Muscle of arm (tissue), 14 donors: ENCODE results near the gene ZBTB45. TPM values are rescaled to one million over a fixed set of nuclear protein-coding genes. Genes with fewer than 3 reads are reported as not detected.

ENCODE experiments used
- DNase-seq: peaks from one replicate; pipeline ENCODE4 v3.0.0-alpha.2; 2013
- long read RNA-seq, 11 donors: transcript quantifications; one replicate each; lab custom pipeline, GENCODE V29; 2026
- polyA plus RNA-seq, 12 donors: library from polyadenylated mRNA; unstranded; fragments of 120-200 nt; gene quantifications; one replicate each; pipeline ENCODE4 v1.2.1, GENCODE V29; 2013; ENCODE audit not compliant: insufficient read length in 12 of 12

Gene ZBTB45
- 10 to 100 TPM in 2 of 12 donors, 1 to 10 TPM in 9, not detected in 1; 5.3 to 13.3 (median 8.3) TPM for polyA plus RNA-seq
- long read RNA-seq, donor 1, partial matches to known transcripts: 204 of 205 reads
- long read RNA-seq, donor 1, other reads (novel, unspliced or antisense): 0 of 205 reads
- long read RNA-seq, donor 2, partial matches to known transcripts: 0 of 2 reads
- long read RNA-seq, donor 2, other reads (novel, unspliced or antisense): 0 of 2 reads
- long read RNA-seq, donor 3: 0 reads
- long read RNA-seq, donor 4: 0 reads
- long read RNA-seq, donor 5, transcript ZBTB45-202 (3 exons, 2,541 nt): major isoform, 5 of 202 reads
- long read RNA-seq, donor 5, partial matches to known transcripts: 154 of 202 reads
- long read RNA-seq, donor 5, other reads (novel, unspliced or antisense): 42 of 202 reads
- long read RNA-seq, donor 6, partial matches to known transcripts: 8 of 9 reads
- long read RNA-seq, donor 6, other reads (novel, unspliced or antisense): 0 of 9 reads
- long read RNA-seq, donor 7, partial matches to known transcripts: 6 of 8 reads
- long read RNA-seq, donor 7, other reads (novel, unspliced or antisense): 0 of 8 reads
- long read RNA-seq, donor 8, transcript ZBTB45-202 (3 exons, 2,541 nt): major isoform, 6 of 150 reads
- long read RNA-seq, donor 8, partial matches to known transcripts: 124 of 150 reads
- long read RNA-seq, donor 8, other reads (novel, unspliced or antisense): 20 of 150 reads
- long read RNA-seq, donor 9, partial matches to known transcripts: 0 of 2 reads
- long read RNA-seq, donor 9, other reads (novel, unspliced or antisense): 0 of 2 reads
- long read RNA-seq, donor 10, partial matches to known transcripts: 0 of 1 reads
- long read RNA-seq, donor 10, other reads (novel, unspliced or antisense): 0 of 1 reads
- long read RNA-seq, donor 11, partial matches to known transcripts: 0 of 2 reads
- long read RNA-seq, donor 11, other reads (novel, unspliced or antisense): 0 of 2 reads

DNA sequence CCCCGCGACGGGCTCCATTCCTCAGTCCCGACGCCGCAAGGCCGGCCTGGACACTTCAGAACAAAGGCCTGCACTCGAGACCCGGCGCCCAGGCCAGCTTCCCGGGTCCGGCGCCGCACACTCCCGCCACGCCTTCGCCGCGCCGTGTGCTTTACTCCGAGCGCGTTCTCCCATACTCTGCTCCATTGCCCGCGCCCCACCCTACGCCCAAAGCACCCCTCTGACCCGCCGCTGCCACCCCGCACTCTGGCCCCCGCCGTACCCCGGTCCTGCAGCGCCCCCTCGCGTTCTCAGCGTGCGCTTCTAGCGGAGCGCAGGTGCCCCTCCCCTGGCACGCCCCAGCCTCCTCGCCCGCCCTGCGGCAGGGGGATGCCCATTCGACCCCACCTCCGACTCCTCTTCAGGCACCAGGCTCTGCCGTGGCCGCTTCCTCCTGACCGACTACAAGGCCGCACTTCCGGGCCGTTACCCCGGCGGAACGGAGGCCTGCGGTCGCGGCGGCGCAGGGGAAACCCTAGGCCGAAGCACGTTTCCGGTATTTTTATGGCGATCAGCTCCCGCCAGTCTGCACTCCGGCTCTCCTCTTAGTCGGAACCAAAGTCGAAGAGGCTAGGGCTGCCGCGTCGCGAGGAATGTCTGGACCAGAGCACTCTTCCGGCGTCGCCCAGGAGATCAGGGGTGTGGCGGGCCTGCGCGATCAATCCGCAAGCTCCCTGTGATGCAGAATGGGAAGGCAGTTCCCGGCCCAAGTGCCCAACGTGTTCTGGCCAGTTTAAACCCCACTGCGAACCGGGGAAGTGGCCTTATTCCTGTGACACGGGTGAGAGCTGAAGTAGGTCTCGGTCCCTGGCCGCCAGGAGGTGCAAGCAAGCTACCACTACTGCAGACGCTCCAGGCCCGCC lies at the start of gene ZBTB45:
ZBTB45 (minus strand) TSS at position 456 of the 902 bp plus-strand sequence. CDS start 2,137 bp downstream, outside the sequence.
- peak; percentile 95 for DNase-seq

DNA sequence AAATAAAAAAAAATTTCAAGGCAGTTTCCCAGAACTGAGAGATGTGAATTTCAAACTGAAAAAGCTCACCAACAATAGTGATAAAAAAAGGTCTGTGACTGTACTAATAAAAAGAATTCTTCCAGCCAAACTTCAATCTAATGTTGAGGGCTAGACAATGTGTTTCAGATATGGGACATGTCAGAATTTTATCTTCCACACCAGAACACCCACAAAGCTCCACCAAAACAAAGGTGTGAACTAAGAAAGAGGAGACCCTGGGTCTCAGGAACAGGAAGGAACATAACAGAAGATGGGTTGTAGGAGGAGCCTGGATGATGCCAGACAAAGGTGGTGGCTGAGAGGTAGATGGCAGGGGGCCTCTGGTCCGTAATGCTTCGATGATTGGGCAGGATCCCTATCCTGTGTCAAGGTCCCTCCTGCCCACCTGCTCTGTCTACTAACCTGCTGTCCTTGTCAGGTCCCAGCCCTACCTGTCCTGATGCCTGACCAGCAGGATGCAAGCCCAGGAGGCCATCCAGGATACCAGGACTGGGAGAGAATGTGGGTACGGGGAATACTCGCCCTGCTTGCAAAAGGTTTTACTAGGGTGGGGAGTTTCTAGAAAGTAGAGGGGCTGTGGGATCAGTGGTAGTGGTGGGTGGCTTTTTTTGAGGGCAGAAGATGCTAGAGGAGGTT lies 49.0 kb upstream of the ZBTB45 start:
- no peak for DNase-seq

DNA sequence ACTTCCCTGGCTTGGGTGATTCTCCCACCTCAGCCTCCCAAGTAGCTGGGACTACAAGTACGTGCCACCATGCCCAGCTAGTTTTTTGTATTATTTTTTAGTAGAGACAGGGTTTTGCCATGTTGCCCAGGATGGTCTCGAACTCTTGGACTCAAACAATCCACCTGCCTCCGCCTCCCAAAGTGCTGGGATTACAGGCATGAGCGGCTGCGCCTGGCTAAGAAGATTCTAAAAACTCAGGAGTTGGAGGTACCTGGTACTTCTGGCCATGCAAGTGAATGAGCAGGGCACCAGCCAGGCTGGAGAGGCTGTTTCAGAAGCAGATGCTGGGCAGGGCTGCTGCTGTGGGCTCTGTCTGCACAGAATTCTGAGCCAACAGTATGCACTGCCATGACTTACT lies 47.4 kb upstream of the ZBTB45 start:
- no peak for DNase-seq

DNA sequence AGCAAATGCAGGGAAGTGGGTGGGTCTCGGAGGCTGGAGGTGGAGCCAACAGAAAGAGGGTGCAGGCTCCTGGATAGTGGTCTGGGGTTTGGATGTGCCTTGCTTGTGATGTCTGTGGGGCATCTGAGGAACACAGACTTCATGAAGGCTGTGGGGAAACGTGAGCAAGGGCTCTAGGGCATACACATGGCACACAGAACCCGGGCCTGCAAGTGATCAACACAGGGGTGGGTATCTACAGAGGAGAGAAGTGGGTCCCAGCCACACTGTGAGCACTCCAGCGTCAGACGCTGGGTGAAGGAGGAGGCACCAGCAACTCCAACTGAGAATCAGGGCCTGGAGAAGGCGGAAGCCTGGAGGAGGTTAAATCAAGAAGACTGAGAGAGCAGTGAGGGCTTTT lies 44.2 kb upstream of the ZBTB45 start:
- DNase-seq: no peak

- no peak for DNase-seq
Measured at GRCh38 chr19:58563034-58563573, 43.5 kb upstream of the ZBTB45 start.

DNA sequence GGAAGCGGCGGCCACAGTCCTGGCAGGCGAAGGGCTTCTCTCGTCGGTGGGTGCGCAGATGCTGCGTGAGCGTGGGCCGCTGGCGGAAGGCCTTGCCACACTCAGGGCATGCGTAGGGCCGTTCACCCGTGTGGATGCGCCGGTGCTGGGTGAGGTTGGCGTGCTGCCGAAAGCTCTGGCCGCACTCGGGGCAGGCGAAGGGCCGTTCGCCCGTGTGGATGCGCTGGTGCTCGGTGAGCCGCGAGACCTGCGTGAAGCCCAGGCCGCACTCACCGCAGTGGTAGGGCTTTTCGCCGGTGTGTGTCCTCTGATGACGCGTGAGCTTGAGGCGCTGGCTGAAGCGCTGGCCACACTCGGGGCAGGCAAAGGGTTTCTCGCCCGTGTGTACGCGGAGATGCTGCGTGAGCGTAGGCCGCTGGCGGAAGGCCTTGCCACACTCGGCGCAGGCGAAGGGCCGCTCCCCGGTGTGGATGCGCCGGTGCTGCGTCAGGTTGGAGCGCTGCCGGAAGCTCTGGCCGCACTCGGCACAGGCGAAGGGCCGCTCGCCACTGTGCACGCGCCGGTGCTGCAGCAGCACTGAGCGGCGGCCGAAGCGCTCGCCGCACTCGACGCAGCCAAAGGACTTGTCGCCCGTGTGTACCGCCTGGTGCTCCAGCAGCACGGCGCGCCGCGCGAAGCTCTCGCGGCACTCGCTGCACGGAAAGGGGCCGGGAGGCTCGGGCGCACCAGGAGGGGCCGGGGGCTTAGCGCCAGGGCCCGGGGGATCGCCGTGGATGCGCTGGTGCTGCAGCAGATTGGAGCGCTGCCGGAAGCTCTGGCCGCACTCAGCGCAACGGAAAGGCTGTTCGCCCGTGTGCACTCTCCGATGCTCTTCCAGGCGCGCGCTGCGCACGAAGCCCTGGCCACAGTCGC lies 42.8 kb upstream of the ZBTB45 start:
- DNase-seq: no peak

DNA sequence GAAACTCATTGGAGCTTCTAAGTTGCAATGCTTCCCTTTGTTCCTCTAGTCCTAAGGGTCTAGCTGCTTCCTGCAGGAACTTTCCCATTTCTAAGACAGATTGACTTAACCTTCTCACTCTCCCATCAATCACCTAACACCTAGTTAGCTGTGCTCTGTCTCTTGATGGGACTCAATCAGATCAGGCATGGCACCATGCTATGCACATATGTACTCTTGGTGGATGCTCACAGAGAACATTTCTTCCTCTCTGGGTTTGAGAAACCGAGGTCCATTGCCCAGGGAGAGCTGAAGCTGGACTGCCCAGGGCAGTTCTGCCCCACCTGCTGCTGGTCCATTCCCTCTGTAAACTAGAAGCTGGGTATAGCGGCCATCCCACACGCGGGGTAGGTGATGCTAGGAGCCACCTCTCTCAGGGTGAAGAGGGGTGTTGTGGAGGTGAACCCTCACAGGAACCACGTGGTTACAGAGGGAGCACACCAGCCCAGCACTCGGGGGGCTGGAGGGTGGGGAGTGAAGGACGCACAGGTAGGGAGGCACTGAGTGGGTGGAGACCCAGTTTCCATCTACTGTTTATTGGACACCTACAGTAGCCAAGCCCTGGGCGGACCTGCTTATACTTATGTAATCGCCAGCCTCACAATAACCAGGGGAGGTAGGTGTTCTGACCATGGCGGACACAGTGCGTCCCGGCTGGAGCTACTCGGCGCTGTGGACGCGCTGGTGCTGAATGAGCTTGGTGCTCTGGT lies 41.9 kb upstream of the ZBTB45 start:
- DNase-seq: no peak

DNA sequence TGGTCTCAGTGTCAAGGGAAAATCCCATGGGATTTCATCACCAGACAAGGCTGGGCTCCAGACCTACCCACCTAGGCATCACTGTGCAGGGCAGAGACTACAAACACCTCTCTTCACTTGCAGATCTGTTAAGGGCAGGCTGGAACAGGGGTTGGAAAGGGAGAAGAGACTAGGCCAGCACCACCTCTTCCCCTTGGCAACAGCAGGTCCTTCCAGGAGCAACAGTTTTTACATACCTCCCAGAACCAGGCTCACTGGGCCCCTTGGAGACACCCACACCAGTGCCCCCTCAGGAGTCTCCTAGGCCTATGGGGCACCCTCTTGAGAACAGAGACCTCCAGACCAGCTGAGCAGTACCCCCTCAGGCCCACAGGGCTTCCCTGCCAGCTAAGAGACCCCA lies 41.3 kb upstream of the ZBTB45 start:
- DNase-seq: no peak

- no peak for DNase-seq
Measured at GRCh38 chr19:58560007-58560887, 40.6 kb upstream of the ZBTB45 start.

GRCh38 chr19:58559275-58560006 lies 39.8 kb upstream of the ZBTB45 start:
- DNase-seq: peak; percentile 94

GRCh38 chr19:58558623-58559274 lies 39.1 kb upstream of the ZBTB45 start:
- DNase-seq: peak; percentile 99

DNA sequence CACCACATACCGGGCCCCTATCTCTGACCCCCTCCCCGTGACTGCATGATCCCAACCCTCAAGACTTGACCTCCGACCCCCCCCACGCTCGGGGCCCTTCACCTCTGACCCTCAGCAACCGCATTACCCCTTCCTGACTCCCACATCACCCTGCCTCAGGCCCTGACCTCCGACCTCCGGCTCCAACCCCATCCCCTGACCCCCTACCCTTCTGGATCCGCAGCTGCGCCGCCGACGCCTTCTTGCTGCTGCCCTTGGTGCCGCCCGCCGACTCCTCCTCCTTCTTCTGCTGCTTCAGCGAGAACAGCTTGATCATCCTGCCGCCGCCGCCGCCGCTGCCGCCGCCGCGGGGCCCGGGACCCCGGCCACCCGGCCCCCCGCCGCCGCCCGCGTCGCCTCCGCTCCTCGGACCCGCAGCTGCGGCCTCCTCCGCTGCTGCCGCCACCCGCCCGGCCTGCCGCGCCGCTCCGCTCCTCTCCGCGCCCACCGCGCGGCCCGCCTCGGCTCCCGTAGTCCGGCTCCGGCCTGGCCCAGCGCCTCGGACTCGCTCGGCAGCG lies 38.5 kb upstream of the ZBTB45 start, which contains the start of gene UBE2M:
UBE2M (minus strand) TSS at position 546 of the 557 bp plus-strand sequence; CDS start at position 316, 230 bp downstream.
- no peak for DNase-seq

DNA sequence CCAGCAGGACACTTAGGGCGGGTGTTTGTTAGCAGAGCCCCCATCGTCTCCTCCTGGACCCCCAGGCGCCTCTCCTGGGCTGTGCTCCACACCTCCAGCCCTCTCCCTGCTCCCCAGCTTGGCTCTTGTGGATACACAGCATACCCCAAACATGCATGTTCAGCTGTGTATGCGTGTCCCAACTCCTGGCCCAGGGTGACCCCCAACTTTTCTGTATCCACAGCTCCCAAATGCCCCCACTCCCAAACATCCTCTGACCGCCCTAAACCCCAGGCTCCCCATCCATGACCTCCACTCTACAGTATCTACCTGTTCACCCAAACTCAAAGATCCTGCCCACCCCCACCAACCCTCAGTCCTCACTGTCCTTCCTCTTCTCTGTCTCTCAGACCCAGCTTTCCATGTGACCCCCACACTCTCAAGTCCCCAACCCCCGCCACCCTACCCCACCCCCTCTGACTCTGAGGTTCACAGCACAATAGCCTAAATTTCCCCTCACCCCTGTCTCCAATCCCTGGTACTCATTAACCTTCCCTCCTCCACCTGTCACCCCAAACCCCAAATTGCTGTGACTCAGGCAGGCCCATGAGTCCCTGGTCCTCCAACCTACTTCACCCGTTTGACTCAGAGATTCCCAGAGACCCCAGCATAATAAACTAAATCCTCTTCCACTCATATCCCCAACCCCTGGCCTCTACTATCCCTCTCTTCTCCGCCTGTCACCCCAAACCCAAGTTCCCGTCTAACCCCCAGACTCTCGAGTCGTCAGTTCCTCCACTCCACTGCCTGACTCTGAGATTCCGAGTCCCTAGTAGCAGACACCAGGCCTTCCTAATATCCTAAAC lies 37.8 kb upstream of the ZBTB45 start:
- DNase-seq: no peak

DNA sequence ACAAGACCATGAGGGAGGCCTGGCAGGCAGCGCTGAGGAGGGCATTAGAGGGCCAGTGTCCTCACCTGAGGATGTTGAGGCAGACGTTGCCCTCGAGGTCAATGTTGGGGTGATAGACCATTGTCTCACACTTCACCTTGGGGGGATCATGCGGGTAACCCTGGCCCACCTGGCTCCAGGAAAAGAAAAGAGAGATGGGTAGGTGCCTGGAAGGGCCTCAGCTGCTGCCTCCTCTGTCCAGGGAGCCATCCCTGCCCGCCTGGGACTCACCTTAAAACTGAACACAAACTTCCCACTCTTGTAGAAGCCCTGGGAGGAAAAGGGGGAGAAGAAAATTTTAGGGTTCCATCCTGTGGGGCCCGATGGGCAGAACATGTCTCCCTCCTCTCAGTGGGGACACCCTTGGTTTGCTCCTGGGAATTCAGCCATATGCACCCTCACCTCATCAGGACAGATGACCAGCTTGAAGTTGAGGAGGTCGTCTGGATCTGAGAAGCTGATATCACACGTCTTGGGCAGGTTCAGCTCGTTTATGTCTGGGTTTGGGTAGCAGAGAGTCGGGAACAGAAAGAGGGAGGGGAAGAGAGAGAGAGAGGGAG lies 37.1 kb upstream of the ZBTB45 start:
- no peak for DNase-seq
